ENCODE measurements around the gene TNFRSF12A. TPM values are rescaled to one million over a fixed set of nuclear protein-coding genes. Genes with fewer than 3 reads are reported as not detected.

TNFRSF12A gene
- total RNA-seq, 2 donors from 2014 or later = 11.6 to 27.3 TPM

GRCh38 chr16:3017794-3018506 lies 2.2 kb upstream of the TNFRSF12A start, which contains the start of gene CLDN6:
CLDN6 (minus strand) TSS chr16:3018183; CDS start chr16:3016021, 2,162 bp downstream.
- no peak within 1 kb of the TSS for H3K27ac ChIP-seq
- no peaks in the 10 kb centered on the region for H3K9me3 ChIP-seq
- no peak for DNase-seq
- peaks cover 13% of the 10 kb centered on the region for H3K4me1 ChIP-seq
- H3K36me3 ChIP-seq = no peaks in the 10 kb centered on the region
- no peak within 1 kb of the TSS for H3K4me3 ChIP-seq
- TF ChIP-seq CTCF (IDR thresholded peaks at IDR 0.05) = no peak
- intact Hi-C loops (cut with DNase I) = no loop called here
- H3K27me3 ChIP-seq = no peaks in the 10 kb centered on the region
- no peak within 1 kb of the TSS for H3K9ac ChIP-seq (ENCODE audit: low read depth in 2 of 2, low read length in 2 of 2)

GRCh38 chr16:3019594-3020246 lies 448 bp upstream of the TNFRSF12A start:
- Histone ChIP-seq H3K27ac (peak overlapping the region; percentile 96), H3K4me1 (peaks cover 18% of the 10 kb centered on the region), H3K36me3 (no peaks in the 10 kb centered on the region), H3K9me3 (no peaks in the 10 kb centered on the region), H3K9ac (ENCODE audit: low read depth in 2 of 2, low read length in 2 of 2) (no peak overlapping the region), H3K4me3 (peak overlapping the region; percentile 79), H3K27me3 (no peaks in the 10 kb centered on the region)
- intact Hi-C loops (cut with DNase I) = no loop called here
- no peak for DNase-seq
- no peak for TF ChIP-seq CTCF (IDR thresholded peaks at IDR 0.05)

GRCh38 chr16:3020604-3021448 lies 658 bp downstream of the TNFRSF12A start:
- intact Hi-C loops (cut with DNase I) = no loop called here
- peak overlapping the region; percentile 96 for H3K27ac ChIP-seq
- peak overlapping the region; percentile 83 to 96 for H3K9ac ChIP-seq (ENCODE audit: low read depth in 2 of 2, low read length in 2 of 2)
- H3K4me3 ChIP-seq = peak overlapping the region; percentile 79
- no peaks in the 10 kb centered on the region for H3K27me3 ChIP-seq
- peak; percentile 79 for DNase-seq
- no peaks in the 10 kb centered on the region for H3K36me3 ChIP-seq
- no peak for TF ChIP-seq CTCF (IDR thresholded peaks at IDR 0.05)
- H3K9me3 ChIP-seq = no peaks in the 10 kb centered on the region
- H3K4me1 ChIP-seq = peaks cover 18% of the 10 kb centered on the region

- intact Hi-C loops (cut with DNase I) = no loop called here
- H3K4me1 ChIP-seq = peaks cover 18% of the 10 kb centered on the region
- no peaks in the 10 kb centered on the region for H3K27me3 ChIP-seq
- peak overlapping the region; percentile 96 for H3K27ac ChIP-seq
- peak overlapping the region; percentile 79 for H3K4me3 ChIP-seq
- peak overlapping the region; percentile 83 to 96 for H3K9ac ChIP-seq (ENCODE audit: low read depth in 2 of 2, low read length in 2 of 2)
- DNase-seq = peak; percentile 90
- no peaks in the 10 kb centered on the region for H3K36me3 ChIP-seq
- no peak for TF ChIP-seq CTCF (IDR thresholded peaks at IDR 0.05)
- H3K9me3 ChIP-seq = no peaks in the 10 kb centered on the region
These were observed 1.5 kb downstream of the TNFRSF12A start for GRCh38 chr16:3021449-3022207.

Data from colonic mucosa (tissue), 4 donors.